ENCODE data around the gene CD79B.
"Not testable (repeated sequence)": the region's sequence is repeated elsewhere in the genome, so short reads cannot be mapped to it uniquely, and the experiment has no call there.

The CD79B gene

DNA sequence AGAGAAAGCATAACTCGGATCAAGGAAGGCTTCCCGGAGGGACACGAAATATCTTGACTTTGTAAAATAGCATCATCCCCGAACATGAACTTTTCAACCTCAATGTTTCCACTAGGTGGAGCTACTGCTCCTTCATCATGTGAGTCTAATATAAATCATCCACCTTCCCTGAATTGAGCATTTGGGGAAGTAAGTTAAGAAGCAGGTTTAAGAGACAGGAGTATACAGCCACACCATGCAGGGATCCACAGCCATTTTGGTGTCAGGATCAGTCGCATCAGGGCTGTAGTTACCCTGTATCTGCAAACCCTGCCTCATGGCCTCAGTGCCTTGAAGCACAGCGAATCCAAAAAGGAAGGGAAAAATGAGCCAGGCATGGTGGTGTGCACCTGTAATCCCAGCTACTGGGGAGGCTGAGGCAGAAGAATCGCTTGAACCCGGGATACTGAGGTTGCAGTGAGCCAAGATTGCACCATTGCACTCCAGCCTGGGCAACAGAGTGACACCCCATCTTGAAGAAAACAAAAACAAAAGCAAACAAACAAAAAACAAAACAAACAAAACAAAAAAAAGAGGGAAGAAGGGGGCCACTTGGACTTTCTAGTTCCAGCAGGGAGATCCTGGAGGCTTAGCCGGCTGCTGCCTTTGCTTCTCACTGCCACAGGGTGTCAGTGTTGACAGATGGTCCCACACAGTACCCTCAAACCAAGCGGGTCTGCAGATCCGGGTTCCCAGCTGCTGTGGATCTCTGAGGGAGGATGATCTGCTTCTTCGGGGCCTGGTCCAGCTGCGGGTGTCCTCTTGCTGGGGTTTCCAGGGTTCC, 42.9 kb downstream of the CD79B start:
- not testable (repeated sequence) for DNase-seq (ENCODE audit: low read depth, low spot score); H3K4me3 ChIP-seq (ENCODE audit: low read length)

DNA sequence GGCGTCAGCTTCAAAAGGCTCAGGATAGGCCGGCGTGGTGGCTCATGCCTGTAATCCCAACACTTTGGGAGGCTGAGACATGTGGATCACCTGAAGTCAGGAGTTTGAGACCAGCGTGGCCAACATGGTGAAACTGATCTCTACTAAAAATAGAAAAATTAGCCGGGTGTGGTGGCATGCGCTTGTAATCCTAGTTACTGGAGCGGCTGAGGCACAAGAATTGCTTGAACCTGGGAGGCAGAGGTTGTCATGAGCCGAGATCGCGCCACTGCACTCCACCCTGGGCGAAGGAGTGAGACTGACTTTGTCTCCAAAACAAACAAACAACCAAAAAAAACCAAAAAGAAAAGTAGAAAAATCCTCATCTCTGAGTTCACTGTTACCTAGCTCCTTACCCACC, 47.0 kb downstream of the CD79B start:
- not testable (repeated sequence) for H3K4me3 ChIP-seq (ENCODE audit: low read length); DNase-seq (ENCODE audit: low read depth, low spot score)

DNA sequence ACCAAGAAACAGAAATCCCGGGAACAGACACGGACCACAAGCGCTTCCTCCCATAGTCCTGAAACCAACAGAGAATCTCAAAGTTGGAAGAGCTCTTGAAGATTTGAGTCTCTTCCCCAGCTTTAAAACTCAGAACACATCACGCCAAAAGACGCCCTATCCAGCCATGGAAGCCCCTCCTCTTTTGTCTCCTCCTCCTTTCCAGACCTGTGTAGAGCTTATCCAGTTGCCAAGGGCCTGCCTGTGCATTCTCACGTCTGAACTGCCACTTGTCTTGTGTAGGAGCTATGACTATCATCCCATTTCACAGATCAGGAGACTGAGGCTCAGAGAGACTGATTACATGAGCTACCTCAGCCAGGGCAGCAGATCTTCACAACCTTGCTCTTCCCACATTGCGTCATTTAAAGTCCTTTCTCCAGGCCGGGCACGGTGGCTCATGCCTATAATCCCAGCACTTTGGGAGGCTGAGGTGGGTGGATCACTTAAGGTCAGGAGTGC, 49.5 kb downstream of the CD79B start:
- H3K4me3 ChIP-seq (ENCODE audit: low read length); DNase-seq (ENCODE audit: low read depth, low spot score): not testable (repeated sequence)

DNA sequence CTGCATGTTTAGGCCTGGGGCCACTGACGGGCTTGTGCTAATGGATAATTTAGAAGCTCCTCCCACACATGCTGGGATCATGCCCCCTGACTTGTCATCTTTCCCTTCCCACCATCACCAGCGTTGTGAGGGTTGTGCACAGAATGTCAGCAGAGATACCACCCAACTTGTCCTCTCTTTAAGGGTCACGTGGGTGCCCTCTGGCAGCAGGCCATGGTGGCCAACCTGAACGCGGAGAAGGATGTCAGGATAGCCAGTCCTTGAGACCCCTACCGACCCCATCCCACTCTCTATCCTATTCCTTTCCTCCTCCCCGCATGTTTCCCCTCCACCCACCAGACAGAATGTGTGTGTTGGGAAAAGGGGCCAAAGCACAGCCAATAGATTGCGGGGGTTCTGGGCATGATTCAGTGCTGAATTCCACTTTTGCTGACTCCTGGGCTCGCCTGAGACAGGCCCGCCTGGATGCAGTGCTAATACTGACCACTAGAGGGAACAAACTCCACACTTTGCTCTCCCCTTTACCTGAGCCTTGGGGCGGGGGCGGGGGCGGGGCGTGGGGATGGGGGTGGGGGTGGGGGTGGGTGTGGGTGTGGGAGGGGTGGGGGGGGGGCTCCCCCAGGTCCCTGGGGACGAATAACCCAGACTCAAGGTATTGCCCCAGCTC, 50.1 kb downstream of the CD79B start, which contains the start of gene GH2:
TSS of gene GH2 (minus strand) at position 10 of the 667 bp plus-strand sequence. CDS start 143 bp downstream, outside the sequence.
- H3K4me3 ChIP-seq (ENCODE audit: low read length) = no peak within 1 kb of the TSS
- peak; percentile 41 for DNase-seq (ENCODE audit: low read depth, low spot score)

DNA sequence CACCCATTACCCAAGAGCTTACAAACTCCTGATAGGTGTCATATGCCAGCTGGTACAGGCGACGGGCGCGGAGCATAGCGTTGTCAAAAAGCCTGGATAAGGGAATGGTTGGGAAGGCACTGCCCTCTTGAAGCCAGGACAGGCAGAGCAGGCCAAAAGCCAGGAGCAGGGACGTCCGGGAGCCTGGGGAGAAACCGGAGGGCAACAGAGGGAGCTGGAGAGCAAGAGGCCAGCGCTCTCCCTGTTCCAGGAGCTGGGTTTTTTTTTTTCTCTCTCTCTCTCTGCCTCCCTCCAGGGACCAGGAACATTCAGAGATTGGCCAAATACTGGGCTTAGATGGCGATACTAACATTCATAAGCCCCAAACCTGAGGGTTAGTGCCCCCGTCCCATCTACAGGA, 50.8 kb downstream of the CD79B start:
- H3K4me3 ChIP-seq (ENCODE audit: low read length); DNase-seq (ENCODE audit: low read depth, low spot score): not testable (repeated sequence)

DNA sequence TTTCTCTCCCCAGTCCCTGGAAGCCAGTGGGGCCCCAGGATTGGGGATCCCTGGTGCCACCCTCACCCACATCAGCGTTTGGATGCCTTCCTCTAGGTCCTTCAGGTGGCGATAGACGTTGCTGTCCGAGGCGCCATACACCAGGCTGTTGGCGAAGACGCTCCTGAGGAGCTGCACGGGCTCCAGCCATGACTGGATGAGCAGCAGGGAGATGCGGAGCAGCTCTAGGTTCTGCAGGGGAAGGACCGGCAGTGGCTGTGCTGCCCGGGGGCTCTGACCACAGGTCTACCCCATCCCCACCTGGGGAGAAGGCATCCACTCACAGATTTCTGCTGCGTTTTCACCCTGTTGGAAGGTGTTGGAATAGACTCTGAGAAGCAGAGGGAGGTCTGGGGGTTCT, 51.4 kb downstream of the CD79B start:
- DNase-seq (ENCODE audit: low read depth, low spot score) = no peak
- no peak overlapping the region for H3K4me3 ChIP-seq (ENCODE audit: low read length)
